HepG2 (cell line): Measurements from ENCODE around the gene MINDY1. TPM values are rescaled to one million over a fixed set of nuclear protein-coding genes. Genes with fewer than 3 reads are reported as not detected.

Experiments
- AGO1 ChIP-seq: fragments of 200-400 bp; formaldehyde crosslinking; IDR thresholded peaks from 2 replicates; pipeline ENCODE4 v1.6.1; 2017; ENCODE audit warnings: mild to moderate bottlenecking, low read depth, low read length, moderate library complexity; ENCODE audit not compliant: poor library complexity, severe bottlenecking
- ELF1 ChIP-seq: sonication (generic); formaldehyde crosslinking; IDR thresholded peaks from 2 replicates; pipeline ENCODE4 v1.4.0; 2020; ENCODE audit warnings: missing genetic modification reagents
- ELF3 ChIP-seq: IDR thresholded peaks from 2 replicates; pipeline ENCODE4 v1.6.1; 2016; ENCODE audit warnings: missing genetic modification reagents, missing compliant biosample characterization
- ERF ChIP-seq: IDR thresholded peaks from 2 replicates; pipeline ENCODE4 v1.6.1; 2018; ENCODE audit warnings: missing biosample characterization, missing genetic modification reagents
- ISX ChIP-seq: sonication (generic); formaldehyde crosslinking; conservative IDR thresholded peaks from 2 replicates; pipeline ENCODE4 v1.5.0; 2020; ENCODE audit warnings: missing genetic modification reagents
- KMT2B ChIP-seq: IDR thresholded peaks from 2 replicates; pipeline ENCODE4 v1.6.1; 2016; ENCODE audit warnings: missing genetic modification reagents, missing compliant biosample characterization
- NKX3-1 ChIP-seq: sonication (generic); formaldehyde crosslinking; IDR thresholded peaks from 2 replicates; pipeline ENCODE4 v1.5.0; 2020; ENCODE audit warnings: missing genetic modification reagents
- RFX5 ChIP-seq: IDR thresholded peaks from 2 replicates; pipeline ENCODE4 v1.6.1; 2011; ENCODE audit warnings: low read depth, low read length, improper control_type of control experiment
- STAT5B ChIP-seq: sonication (generic); formaldehyde crosslinking; IDR thresholded peaks from 2 replicates; pipeline ENCODE4 v1.4.0; 2020; ENCODE audit warnings: missing genetic modification reagents
- TBL1XR1 ChIP-seq: fragments of 150-350 bp; IDR thresholded peaks from 2 replicates; pipeline ENCODE4 v1.6.1; 2014; ENCODE audit warnings: borderline replicate concordance, low read length; ENCODE audit not compliant: partially characterized antibody
- YEATS2 ChIP-seq: sonication (generic); formaldehyde crosslinking; IDR thresholded peaks from 2 replicates; pipeline ENCODE4 v1.4.0; 2020; ENCODE audit warnings: missing genetic modification reagents, borderline replicate concordance
- ZKSCAN1 ChIP-seq: fragments of 150-350 bp; IDR thresholded peaks from 2 replicates; pipeline ENCODE4 v1.6.1; 2014; ENCODE audit warnings: low read length
- ZKSCAN8 ChIP-seq: IDR thresholded peaks from 2 replicates; pipeline ENCODE4 v1.6.1; 2016; ENCODE audit warnings: borderline replicate concordance, missing genetic modification reagents, missing compliant biosample characterization
- ZNF576 ChIP-seq: sonication (generic); formaldehyde crosslinking; IDR thresholded peaks from 2 replicates; pipeline ENCODE4 v1.4.0; 2020; ENCODE audit warnings: mild to moderate bottlenecking, missing genetic modification reagents
- ZNF83 ChIP-seq: sonication (generic); formaldehyde crosslinking; IDR thresholded peaks from 2 replicates; pipeline ENCODE4 v1.4.0; 2020; ENCODE audit warnings: missing genetic modification reagents, mild to moderate bottlenecking, borderline replicate concordance
- ZNF839 ChIP-seq: sonication (generic); formaldehyde crosslinking; IDR thresholded peaks from 2 replicates; pipeline ENCODE4 v1.4.0; 2020; ENCODE audit warnings: missing genetic modification reagents, mild to moderate bottlenecking, borderline replicate concordance
- polyA plus RNA-seq, 8 experiments: library from polyadenylated mRNA; depleted of rRNA in 3 of 8; stranded (reverse) in 7 of 8; unstranded in 1 of 8; fragments of >200 nt; fragmentation: Illumina TruSeq in 4 of 8; extraction: Trizol in 4 of 8; gene quantifications; 2 replicates each; pipeline versions ENCODE4 v1.2.1 to v1.2.3, GENCODE V29; 2011 to 2016; ENCODE audit warnings: low read depth in 4 of 8, missing spikeins in 1 of 8, mixed read lengths in 1 of 8; ENCODE audit not compliant: insufficient read depth in 1 of 8
- total RNA-seq, 5 experiments: library from RNA; depleted of rRNA; stranded (reverse); fragments of >200 nt; fragmentation: Illumina TruSeq; extraction: Trizol; gene quantifications; 2 replicates each; pipeline ENCODE4 v1.2.3, GENCODE V29; 2016; ENCODE audit warnings: low read depth in 1 of 5
- TF ChIP-seq, protein P1 (sequence below), 2 experiments: sonication (generic) in 1 of 2; formaldehyde crosslinking in 1 of 2; IDR thresholded peaks; 2 replicates each; pipeline versions ENCODE4 v1.6.1 to v1.9.0; 2014 to 2022; ENCODE audit warnings: antibody characterized with exemption in 1 of 2, borderline replicate concordance in 1 of 2, inconsistent platforms in 1 of 2, low read depth in 1 of 2, missing genetic modification reagents in 1 of 2
- TF ChIP-seq, protein P2 (sequence below): sonication (generic); formaldehyde crosslinking; IDR thresholded peaks from 2 replicates; pipeline ENCODE4 v1.4.0; 2020; ENCODE audit warnings: missing genetic modification reagents, low read depth, mild to moderate bottlenecking, borderline replicate concordance

MINDY1 gene
- total and polyA plus RNA-seq, 2 of the 13 experiments (the other 11 are each of a cell fraction or from before 2014, with no cell fraction given), result 11.1 to 15.0 TPM

GRCh38 chr1:151008244-151009205, 1.8 kb upstream of the MINDY1 start, which contains the start of gene PRUNE1 (continued):
- TF ChIP-seq, protein P1, sequence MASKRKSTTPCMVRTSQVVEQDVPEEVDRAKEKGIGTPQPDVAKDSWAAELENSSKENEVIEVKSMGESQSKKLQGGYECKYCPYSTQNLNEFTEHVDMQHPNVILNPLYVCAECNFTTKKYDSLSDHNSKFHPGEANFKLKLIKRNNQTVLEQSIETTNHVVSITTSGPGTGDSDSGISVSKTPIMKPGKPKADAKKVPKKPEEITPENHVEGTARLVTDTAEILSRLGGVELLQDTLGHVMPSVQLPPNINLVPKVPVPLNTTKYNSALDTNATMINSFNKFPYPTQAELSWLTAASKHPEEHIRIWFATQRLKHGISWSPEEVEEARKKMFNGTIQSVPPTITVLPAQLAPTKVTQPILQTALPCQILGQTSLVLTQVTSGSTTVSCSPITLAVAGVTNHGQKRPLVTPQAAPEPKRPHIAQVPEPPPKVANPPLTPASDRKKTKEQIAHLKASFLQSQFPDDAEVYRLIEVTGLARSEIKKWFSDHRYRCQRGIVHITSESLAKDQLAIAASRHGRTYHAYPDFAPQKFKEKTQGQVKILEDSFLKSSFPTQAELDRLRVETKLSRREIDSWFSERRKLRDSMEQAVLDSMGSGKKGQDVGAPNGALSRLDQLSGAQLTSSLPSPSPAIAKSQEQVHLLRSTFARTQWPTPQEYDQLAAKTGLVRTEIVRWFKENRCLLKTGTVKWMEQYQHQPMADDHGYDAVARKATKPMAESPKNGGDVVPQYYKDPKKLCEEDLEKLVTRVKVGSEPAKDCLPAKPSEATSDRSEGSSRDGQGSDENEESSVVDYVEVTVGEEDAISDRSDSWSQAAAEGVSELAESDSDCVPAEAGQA (IDR thresholded peaks at IDR 0.05; ENCODE audit: low read depth), result peak; percentile 64; the same call in 1 of the 2 replicates
- TF ChIP-seq, protein P1 (CRISPR knock-in tag; IDR thresholded peaks at IDR 0.05; ENCODE audit: borderline replicate concordance), result 0 out of 2 replicates have a peak, but pooled peaks have one; percentile 39
- TF ChIP-seq TBL1XR1, result peak; percentile 5
- TF ChIP-seq ERF (CRISPR knock-in tag), result peak; percentile 60; the same call in 1 of the 2 replicates
- TF ChIP-seq ISX (CRISPR knock-in tag), result 0 out of 2 replicates have a peak, but pooled peaks have one; percentile 15
- TF ChIP-seq RFX5, result peak; percentile 90
- TF ChIP-seq AGO1, result peak; percentile 80
- TF ChIP-seq STAT5B (CRISPR knock-in tag), result no peak
- no peak for TF ChIP-seq ZKSCAN8 (CRISPR knock-in tag)
- TF ChIP-seq, protein P2, sequence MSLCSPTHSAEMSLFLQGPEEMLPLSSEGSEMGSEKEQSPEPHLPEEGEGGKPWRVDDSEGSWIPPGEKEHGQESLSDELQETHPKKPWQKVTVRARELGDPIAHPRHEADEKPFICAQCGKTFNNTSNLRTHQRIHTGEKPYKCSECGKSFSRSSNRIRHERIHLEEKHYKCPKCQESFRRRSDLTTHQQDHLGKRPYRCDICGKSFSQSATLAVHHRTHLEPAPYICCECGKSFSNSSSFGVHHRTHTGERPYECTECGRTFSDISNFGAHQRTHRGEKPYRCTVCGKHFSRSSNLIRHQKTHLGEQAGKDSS (CRISPR knock-in tag), result no peak
- no peak for TF ChIP-seq ZNF83
- no peak for TF ChIP-seq YEATS2
- TF ChIP-seq ELF3 (CRISPR knock-in tag), result peak; percentile 34; the same call in 1 of the 2 replicates
- TF ChIP-seq NKX3-1, result no peak; the same call in 1 of the 2 replicates
- no peak for TF ChIP-seq ZKSCAN1
- TF ChIP-seq ZNF576 (CRISPR knock-in tag), result no peak
- peak; percentile 52 for TF ChIP-seq KMT2B (CRISPR knock-in tag)
- TF ChIP-seq ZNF839 (CRISPR knock-in tag), result 0 out of 2 replicates have a peak, but pooled peaks have one; percentile 69
- TF ChIP-seq ELF1 (CRISPR knock-in tag), result 0 out of 2 replicates have a peak, but pooled peaks have one; percentile 44
